Fibroblast of mammary gland (primary cell): Measurements from ENCODE around the gene RNF4.
"Not testable (repeated sequence)": the region's sequence is repeated elsewhere in the genome, so short reads cannot be mapped to it uniquely, and the experiment has no call there.

Experiments
- DNase-seq: peaks from one replicate; pipeline ENCODE4 v3.0.0-alpha.2; 2010; ENCODE audit warnings: low read depth
- H3K4me3 ChIP-seq: 2 replicates; pipeline ENCODE4 v1.5.1; 2011; ENCODE audit warnings: low read depth, mild to moderate bottlenecking, low read length, moderate library complexity; ENCODE audit not compliant: control insufficient read depth
- CTCF ChIP-seq: conservative IDR thresholded peaks from 2 replicates; pipeline ENCODE4 v1.5.1; 2011; ENCODE audit warnings: low read depth, low read length, inconsistent platforms; ENCODE audit not compliant: control insufficient read depth, insufficient read depth

RNF4 gene

GRCh38 chr4:2545321-2546013 lies 76.6 kb downstream of the RNF4 start:
- no peak overlapping the region for H3K4me3 ChIP-seq
- DNase-seq: peak; percentile 37
- TF ChIP-seq CTCF: no peak

DNA sequence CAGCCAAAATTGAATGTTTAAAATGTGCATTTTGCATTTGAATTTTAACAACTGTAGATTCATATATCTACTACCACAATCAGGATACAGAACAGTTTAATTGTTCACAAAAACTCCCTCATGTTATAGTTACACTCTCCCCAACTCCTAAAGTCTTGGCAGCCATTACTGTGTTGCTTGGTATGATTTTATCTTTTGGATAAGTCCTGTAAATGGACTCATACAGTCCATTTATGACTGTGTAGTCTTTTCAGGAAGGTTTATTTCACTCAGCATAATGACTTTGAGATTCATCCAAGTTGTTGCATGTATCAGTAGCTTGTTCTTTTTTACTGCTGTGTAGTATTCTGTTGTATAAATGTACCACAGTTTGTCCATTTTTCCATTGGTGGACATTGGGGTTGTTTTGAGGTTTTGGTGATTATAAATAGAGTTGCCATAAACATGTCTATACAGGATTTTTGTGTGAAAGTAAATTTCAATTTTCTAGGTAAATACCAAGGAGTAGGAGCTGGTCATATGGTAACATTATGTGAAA lies 77.4 kb downstream of the RNF4 start:
- H3K4me3 ChIP-seq: no peak overlapping the region
- DNase-seq: no peak
- no peak for TF ChIP-seq CTCF

DNA sequence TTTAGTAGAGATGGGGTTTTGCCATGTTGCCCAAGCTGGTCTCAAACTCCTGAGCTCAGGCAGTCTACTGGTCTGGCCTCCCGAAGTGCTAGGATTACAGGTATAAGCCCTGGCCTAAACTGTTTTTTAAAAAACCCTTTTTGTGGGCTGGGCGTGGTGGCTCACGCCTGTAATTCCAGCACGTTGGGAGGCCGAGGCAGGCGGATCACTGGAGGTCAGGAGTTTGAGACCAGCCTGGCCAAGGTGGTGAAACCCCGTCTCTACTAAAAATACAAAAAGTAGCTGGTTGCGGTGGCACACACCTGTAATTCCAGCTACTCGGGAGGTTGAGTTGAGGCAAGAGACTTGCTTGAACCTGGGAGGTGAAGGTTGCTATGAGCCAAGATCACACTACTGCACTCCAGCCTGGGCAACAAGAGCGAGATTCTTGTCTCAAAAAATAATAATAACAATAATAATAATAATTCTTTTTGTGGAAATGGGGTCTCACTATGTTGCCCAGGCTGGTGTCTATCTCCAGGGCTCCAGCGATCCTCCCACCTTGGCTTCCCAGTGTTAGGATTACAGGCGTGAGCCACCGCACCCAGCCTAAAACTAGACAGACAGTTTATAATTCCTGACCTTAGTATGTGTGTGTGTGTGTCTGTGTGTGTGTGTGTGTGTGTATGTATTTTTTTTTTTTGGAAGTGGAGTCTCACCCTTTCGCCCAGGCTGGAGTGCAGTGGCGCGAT lies 78.2 kb downstream of the RNF4 start:
- H3K4me3 ChIP-seq, DNase-seq: not testable (repeated sequence)

- no peak overlapping the region for H3K4me3 ChIP-seq
- DNase-seq: no peak
- TF ChIP-seq CTCF: no peak
These were observed 82.2 kb downstream of the RNF4 start for GRCh38 chr4:2551118-2551517.

GRCh38 chr4:2552806-2553205 lies 83.9 kb downstream of the RNF4 start:
- H3K4me3 ChIP-seq: no peak overlapping the region
- DNase-seq: no peak

GRCh38 chr4:2558301-2558700 lies 89.4 kb downstream of the RNF4 start:
- no peak for DNase-seq
- no peak overlapping the region for H3K4me3 ChIP-seq
- no peak for TF ChIP-seq CTCF

More at GRCh38 chr4:2552806-2553205, 83.9 kb downstream of the RNF4 start:
- no peak for TF ChIP-seq CTCF

GRCh38 chr4:2560167-2560566 lies 91.3 kb downstream of the RNF4 start:
- H3K4me3 ChIP-seq: no peak overlapping the region
- no peak for DNase-seq
- TF ChIP-seq CTCF: no peak
